Transverse colon (tissue), 3 donors: ENCODE measurements around the gene CNNM1.

Experiments
- EP300 ChIP-seq: sonication (generic); formaldehyde crosslinking; IDR thresholded peaks from one replicate; pipeline ENCODE4 v1.6.1; 2017; ENCODE audit warnings: antibody characterized with exemption, low read depth
- POLR2A ChIP-seq: fragments of 450-650 bp; IDR thresholded peaks from one replicate; pipeline ENCODE4 v1.6.1; 2016; ENCODE audit warnings: antibody characterized with exemption, mild to moderate bottlenecking, moderate library complexity
- TF ChIP-seq, protein P1 (sequence below), 5 experiments: fragments of 200-600 bp in 3 of 5; fragments of 450-650 bp in 2 of 5; sonication (generic) in 3 of 5; IDR thresholded peaks; 1 replicate in 2 of 5; 2 replicates in 3 of 5; pipeline ENCODE4 v1.5.1; 2016 to 2017; ENCODE audit warnings: antibody characterized with exemption in 5 of 5, inconsistent platforms in 3 of 5, mild to moderate bottlenecking in 2 of 5, moderate library complexity in 1 of 5

DNA sequence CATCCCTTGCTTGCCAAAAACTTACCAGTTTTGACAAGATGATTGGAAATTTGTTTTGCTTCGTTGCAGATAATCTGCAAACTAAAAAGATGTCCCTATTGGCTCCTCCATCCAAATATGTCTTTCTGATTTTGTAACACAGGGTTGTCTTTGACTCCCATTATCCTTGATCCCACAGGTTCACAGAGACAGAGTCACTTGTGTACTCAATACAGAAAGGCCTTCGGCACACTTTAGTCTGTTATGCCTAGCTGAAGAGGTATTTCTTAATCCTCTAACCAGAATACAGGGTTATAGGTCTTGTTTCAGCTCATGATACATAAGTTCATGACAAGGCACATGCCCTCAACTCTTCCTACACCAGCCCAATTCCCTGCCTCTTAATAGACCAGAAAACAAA lies 10.7 kb upstream of the CNNM1 start:
- TF ChIP-seq, protein P1, sequence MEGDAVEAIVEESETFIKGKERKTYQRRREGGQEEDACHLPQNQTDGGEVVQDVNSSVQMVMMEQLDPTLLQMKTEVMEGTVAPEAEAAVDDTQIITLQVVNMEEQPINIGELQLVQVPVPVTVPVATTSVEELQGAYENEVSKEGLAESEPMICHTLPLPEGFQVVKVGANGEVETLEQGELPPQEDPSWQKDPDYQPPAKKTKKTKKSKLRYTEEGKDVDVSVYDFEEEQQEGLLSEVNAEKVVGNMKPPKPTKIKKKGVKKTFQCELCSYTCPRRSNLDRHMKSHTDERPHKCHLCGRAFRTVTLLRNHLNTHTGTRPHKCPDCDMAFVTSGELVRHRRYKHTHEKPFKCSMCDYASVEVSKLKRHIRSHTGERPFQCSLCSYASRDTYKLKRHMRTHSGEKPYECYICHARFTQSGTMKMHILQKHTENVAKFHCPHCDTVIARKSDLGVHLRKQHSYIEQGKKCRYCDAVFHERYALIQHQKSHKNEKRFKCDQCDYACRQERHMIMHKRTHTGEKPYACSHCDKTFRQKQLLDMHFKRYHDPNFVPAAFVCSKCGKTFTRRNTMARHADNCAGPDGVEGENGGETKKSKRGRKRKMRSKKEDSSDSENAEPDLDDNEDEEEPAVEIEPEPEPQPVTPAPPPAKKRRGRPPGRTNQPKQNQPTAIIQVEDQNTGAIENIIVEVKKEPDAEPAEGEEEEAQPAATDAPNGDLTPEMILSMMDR (IDR thresholded peaks at IDR 0.05) = no peak
- no peak for TF ChIP-seq EP300
- no peak for TF ChIP-seq POLR2A
